SU-DHL-6 (cell line): Measurements from ENCODE around the gene DCTN2.
"Not testable (repeated sequence)": the region's sequence is repeated elsewhere in the genome, so short reads cannot be mapped to it uniquely, and the experiment has no call there.

Source experiments
- H2AFZ ChIP-seq: fragments of 200-600 bp; sonication (generic); 2 replicates; pipeline ENCODE4 v1.6.1; 2014; ENCODE audit warnings: low read depth, mild to moderate bottlenecking, moderate library complexity, mixed read lengths, antibody characterized with exemption, low read length; ENCODE audit not compliant: severe bottlenecking
- H3F3A ChIP-seq: fragments of 200-600 bp; shearing (Covaris generic); 2 replicates; pipeline ENCODE4 v1.6.0; 2016; ENCODE audit warnings: antibody characterized with exemption, mild to moderate bottlenecking; ENCODE audit not compliant: insufficient read depth
- H3K27ac ChIP-seq: fragments of 200-600 bp; sonication (generic); 2 replicates; pipeline ENCODE4 v1.5.1; 2016; ENCODE audit warnings: low read depth, mild to moderate bottlenecking, low read length, moderate library complexity, mixed read lengths
- H3K27me3 ChIP-seq: fragments of 200-600 bp; sonication (generic), shearing (Covaris generic); 2 replicates; pipeline ENCODE4 v1.6.0; 2014; ENCODE audit warnings: mild to moderate bottlenecking, low read length
- H3K36me3 ChIP-seq: fragments of 200-600 bp; sonication (generic); 2 replicates; pipeline ENCODE4 v1.6.1; 2014; ENCODE audit warnings: mild to moderate bottlenecking, low read length, mixed read lengths
- H3K4me2 ChIP-seq: fragments of 300-600, 200-600 bp; shearing (Covaris generic), sonication (generic); 2 replicates; pipeline ENCODE4 v1.6.0; 2014; ENCODE audit warnings: low read length, low read depth, mild to moderate bottlenecking; ENCODE audit not compliant: poor library complexity, severe bottlenecking
- H3K4me3 ChIP-seq: fragments of 200-600 bp; sonication (generic); 2 replicates; pipeline ENCODE4 v1.5.1; 2014; ENCODE audit warnings: antibody characterized with exemption, low read length, mild to moderate bottlenecking, mixed read lengths; ENCODE audit not compliant: insufficient read depth, poor library complexity, severe bottlenecking
- H3K79me2 ChIP-seq: fragments of 200-600 bp; sonication (generic); 2 replicates; pipeline ENCODE4 v1.6.1; 2014; ENCODE audit warnings: mild to moderate bottlenecking, low read length, moderate library complexity; ENCODE audit not compliant: insufficient read depth
- H3K9ac ChIP-seq: fragments of 200-600 bp; sonication (generic); 2 replicates; pipeline ENCODE4 v1.7.0; 2014; ENCODE audit warnings: mild to moderate bottlenecking, low read length
- H3K9me2 ChIP-seq: fragments of 200-600 bp; sonication (generic); replicated peaks from 2 replicates; pipeline ENCODE4 v1.6.1; 2014; ENCODE audit warnings: low read length; ENCODE audit not compliant: insufficient read depth
- H3K9me3 ChIP-seq: fragments of 200-600 bp; sonication (generic); 2 replicates; pipeline ENCODE4 v1.6.1; 2014; ENCODE audit warnings: low read length, mixed read lengths; ENCODE audit not compliant: insufficient read depth
- H4K20me1 ChIP-seq: fragments of 200-600 bp; sonication (generic); 2 replicates; pipeline ENCODE4 v1.6.1; 2014; ENCODE audit warnings: low read depth, mild to moderate bottlenecking, antibody characterized with exemption, low read length, moderate library complexity, mixed read lengths
- EZH2phosphoT487 ChIP-seq: fragments of 200-600 bp; sonication (generic), shearing (Covaris generic); conservative IDR thresholded peaks from 2 replicates; pipeline ENCODE4 v1.6.1; 2018; ENCODE audit warnings: mild to moderate bottlenecking, antibody characterized with exemption, low read length, moderate library complexity, mixed read lengths
- TF ChIP-seq, protein P1 (sequence below): fragments of 200-600 bp; sonication (generic); IDR thresholded peaks from one replicate; pipeline ENCODE4 v1.5.1; 2017; ENCODE audit warnings: antibody characterized with exemption, mild to moderate bottlenecking, low read length, moderate library complexity; ENCODE audit not compliant: insufficient read depth, poor library complexity, severe bottlenecking

DCTN2 gene

DNA sequence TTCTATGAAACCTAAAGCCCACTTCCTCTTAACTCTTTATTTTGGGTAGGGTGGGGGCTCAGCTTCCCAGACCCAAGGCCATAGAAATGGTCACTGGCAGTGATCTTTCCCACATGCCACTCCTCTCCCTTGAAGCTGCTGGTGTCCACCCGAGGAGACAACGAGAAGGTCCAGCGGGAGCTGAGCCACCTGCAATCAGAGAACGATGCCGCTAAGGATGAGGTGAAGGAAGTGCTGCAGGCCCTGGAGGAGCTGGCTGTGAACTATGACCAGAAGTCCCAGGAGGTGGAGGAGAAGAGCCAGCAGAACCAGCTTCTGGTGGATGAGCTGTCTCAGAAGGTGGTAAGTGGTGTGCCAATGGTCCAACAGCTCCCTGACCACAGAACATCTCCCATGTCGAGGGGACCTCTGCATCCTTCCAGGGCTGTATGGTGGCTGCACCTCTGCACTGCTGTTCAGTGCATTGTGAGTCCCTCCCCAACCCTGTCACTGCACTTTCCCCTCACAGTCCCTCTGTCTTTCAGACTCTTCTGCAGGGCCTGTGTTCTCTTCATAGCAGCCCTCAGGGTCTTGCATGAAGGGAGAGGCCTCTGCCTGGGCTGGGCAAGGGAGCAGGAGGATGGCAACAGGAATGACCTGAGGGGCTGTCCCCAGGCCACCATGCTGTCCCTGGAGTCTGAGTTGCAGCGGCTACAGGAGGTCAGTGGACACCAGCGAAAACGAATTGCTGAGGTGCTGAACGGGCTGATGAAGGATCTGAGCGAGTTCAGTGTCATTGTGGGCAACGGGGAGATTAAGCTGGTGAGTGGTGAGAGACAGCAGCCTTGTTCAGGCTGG, 25.2 kb upstream of the DCTN2 start:
- no peak overlapping the region for H3K4me2 ChIP-seq
- no peaks in the 10 kb centered on the region for H3K79me2 ChIP-seq
- no peak overlapping the region for H2AFZ ChIP-seq
- no peaks in the 10 kb centered on the region for H3K27me3 ChIP-seq
- no peaks in the 10 kb centered on the region for H3K36me3 ChIP-seq
- H4K20me1 ChIP-seq, result no peaks in the 10 kb centered on the region
- TF ChIP-seq EZH2phosphoT487, result no peak
- TF ChIP-seq, protein P1, sequence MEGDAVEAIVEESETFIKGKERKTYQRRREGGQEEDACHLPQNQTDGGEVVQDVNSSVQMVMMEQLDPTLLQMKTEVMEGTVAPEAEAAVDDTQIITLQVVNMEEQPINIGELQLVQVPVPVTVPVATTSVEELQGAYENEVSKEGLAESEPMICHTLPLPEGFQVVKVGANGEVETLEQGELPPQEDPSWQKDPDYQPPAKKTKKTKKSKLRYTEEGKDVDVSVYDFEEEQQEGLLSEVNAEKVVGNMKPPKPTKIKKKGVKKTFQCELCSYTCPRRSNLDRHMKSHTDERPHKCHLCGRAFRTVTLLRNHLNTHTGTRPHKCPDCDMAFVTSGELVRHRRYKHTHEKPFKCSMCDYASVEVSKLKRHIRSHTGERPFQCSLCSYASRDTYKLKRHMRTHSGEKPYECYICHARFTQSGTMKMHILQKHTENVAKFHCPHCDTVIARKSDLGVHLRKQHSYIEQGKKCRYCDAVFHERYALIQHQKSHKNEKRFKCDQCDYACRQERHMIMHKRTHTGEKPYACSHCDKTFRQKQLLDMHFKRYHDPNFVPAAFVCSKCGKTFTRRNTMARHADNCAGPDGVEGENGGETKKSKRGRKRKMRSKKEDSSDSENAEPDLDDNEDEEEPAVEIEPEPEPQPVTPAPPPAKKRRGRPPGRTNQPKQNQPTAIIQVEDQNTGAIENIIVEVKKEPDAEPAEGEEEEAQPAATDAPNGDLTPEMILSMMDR, result no peak
- no peaks in the 10 kb centered on the region for H3F3A ChIP-seq
- no peaks in the 10 kb centered on the region for H3K9me3 ChIP-seq
- H3K9ac ChIP-seq, result no peak overlapping the region
- H3K27ac ChIP-seq, result no peak overlapping the region
- H3K4me3 ChIP-seq, result no peak overlapping the region
- H3K9me2 ChIP-seq, result no peaks in the 10 kb centered on the region

DNA sequence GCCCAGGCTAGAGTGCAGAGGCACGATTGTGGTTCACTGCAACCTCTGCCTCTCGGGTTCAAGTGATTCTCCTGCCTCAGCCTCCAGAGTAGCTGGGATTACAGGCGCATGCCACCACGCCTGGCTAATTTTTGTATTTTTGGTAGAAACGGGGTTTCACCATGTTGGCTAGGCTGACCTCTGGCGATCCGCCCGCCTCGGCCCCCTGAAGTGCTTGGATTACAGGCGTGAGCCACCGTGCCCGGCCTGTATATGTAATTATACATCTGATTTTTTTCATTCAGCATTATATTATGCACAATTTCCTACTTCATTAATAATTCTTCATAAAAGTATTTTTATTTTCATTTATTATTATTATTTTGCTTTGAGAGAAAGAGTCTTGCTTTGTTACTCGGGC, 23.4 kb upstream of the DCTN2 start:
- H3K27ac ChIP-seq, H2AFZ ChIP-seq, H3K4me2 ChIP-seq, H3F3A ChIP-seq, H3K79me2 ChIP-seq, H3K36me3 ChIP-seq, H3K27me3 ChIP-seq, H3K9ac ChIP-seq, H3K9me3 ChIP-seq, H3K4me3 ChIP-seq, H4K20me1 ChIP-seq, H3K9me2 ChIP-seq: not testable (repeated sequence)

DNA sequence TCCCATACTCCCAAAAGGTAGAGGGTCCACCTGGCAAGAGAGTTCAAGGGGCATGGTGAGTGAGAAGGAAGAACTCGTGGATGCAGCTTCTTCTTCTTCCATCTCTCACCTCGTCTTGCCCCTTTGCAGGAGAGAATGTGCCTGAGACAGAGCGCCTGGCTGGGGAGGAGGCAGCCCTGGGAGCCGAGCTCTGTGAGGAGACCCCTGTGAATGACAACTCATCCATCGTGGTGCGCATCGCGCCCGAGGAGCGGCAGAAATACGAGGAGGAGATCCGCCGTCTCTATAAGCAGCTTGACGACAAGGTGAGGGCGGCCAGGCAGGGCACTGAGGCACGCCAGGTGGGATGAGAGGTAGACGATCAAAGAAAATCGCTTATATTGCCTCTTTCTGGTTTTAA, 22.9 kb upstream of the DCTN2 start:
- Histone ChIP-seq H4K20me1 (no peaks in the 10 kb centered on the region), H3K27me3 (no peaks in the 10 kb centered on the region), H3F3A (no peaks in the 10 kb centered on the region), H3K4me2 (no peak overlapping the region), H3K4me3 (no peak overlapping the region), H3K9me3 (no peaks in the 10 kb centered on the region), H3K79me2 (no peaks in the 10 kb centered on the region), H3K36me3 (no peaks in the 10 kb centered on the region), H3K9me2 (no peaks in the 10 kb centered on the region), H2AFZ (no peak overlapping the region), H3K27ac (no peak overlapping the region), H3K9ac (no peak overlapping the region)
- TF ChIP-seq, protein P1, result no peak
- TF ChIP-seq EZH2phosphoT487, result no peak

DNA sequence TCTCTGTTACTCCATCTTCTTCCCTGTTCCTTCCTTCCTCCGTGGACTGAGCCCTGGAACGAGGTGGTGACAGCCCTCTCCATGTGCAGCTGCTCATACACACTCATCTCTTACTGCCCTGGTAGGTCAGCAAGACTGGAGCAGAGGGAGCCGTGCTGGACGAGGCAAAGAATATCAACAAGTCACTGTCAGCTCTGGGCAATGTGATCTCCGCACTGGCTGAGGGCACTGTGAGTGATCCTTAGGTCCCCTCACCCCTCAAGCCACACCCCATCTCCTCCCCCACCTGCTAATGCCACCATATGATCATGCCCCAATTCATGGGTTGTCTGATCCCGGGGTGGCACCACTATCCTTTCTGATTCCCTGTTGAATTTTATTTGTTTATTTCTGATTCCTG, 21.8 kb upstream of the DCTN2 start:
- TF ChIP-seq EZH2phosphoT487, result no peak
- TF ChIP-seq, protein P1, result no peak
- H3K27me3 ChIP-seq, result no peaks in the 10 kb centered on the region

More for the DNA sequence above, 21.8 kb upstream of the DCTN2 start:
- Histone ChIP-seq H3K4me2 (no peak overlapping the region), H3K9me2 (no peaks in the 10 kb centered on the region), H3K9me3 (no peaks in the 10 kb centered on the region), H4K20me1 (no peaks in the 10 kb centered on the region), H3K79me2 (no peaks in the 10 kb centered on the region), H3F3A (no peaks in the 10 kb centered on the region), H3K4me3 (no peak overlapping the region), H3K9ac (no peak overlapping the region), H3K36me3 (no peaks in the 10 kb centered on the region), H3K27ac (no peak overlapping the region), H2AFZ (no peak overlapping the region)
